ENCODE results near the gene UBE2M. TPM values are rescaled to one million over a fixed set of nuclear protein-coding genes. Genes with fewer than 3 reads are reported as not detected.
A peak's percentile ranks its signal among the peaks of the same experiment; 100 is the strongest.

Gene UBE2M
- total and polyA plus RNA-seq, 7 experiments from 2014 or later = 7.5 to 92.1 (median 49.3) TPM

GRCh38 chr19:58519355-58520256 lies 38.8 kb downstream of the UBE2M start, which contains the start of gene ZBTB45:
Gene ZBTB45, minus strand, starts transcription at chr19:58519810. Its CDS starts 2,137 bp downstream, at chr19:58517673.
- CTCF ChIA-PET = interaction anchor here (0.8 to 4.8 kb wide), 15 partner anchors 9 to 159 kb away, joined by 3 to 46 read pairs (median 4); partner anchors contain the start of genes CHMP2A and TRIM28
- peak within 1 kb of the TSS; percentile 92 to 99 (median 97) for H3K27ac Mint-ChIP-seq
- no peaks in the 10 kb centered on the region for H3K9me3 ChIP-seq (ENCODE audit: control insufficient read depth in 2 of 3, low read length in 3 of 3)
- peak within 1 kb of the TSS; percentile 76 for H3K4me3 ChIP-seq (ENCODE audit: low read length)
- H3K4me1 Mint-ChIP-seq = peaks cover 29 to 43% (median 37%) of the 10 kb centered on the region in 7 donors
- peaks cover 0 to 3% (median 0%) of the 10 kb centered on the region in 5 donors for H3K27me3 Mint-ChIP-seq
- peaks cover 10 to 14% of the 10 kb centered on the region in 2 donors for H3K4me1 ChIP-seq (ENCODE audit: control insufficient read depth in 2 of 2, insufficient read depth in 2 of 2, low read length in 2 of 2)
- ATAC-seq (peak; percentile 89), DNase-seq (peak; percentile 81 to 97 (median 88))
- H3K4me3 Mint-ChIP-seq = peak within 1 kb of the TSS; percentile 90 to 97 (median 95)
- H3K27me3 ChIP-seq (ENCODE audit: control insufficient read depth in 2 of 2, insufficient read depth in 2 of 2, low read length in 2 of 2) = no peaks in the 10 kb centered on the region
- peaks cover 0 to 22% (median 5%) of the 10 kb centered on the region in 3 experiments for H3K36me3 ChIP-seq (ENCODE audit: control insufficient read depth in 2 of 3, insufficient read depth in 3 of 3, low read length in 3 of 3)
- peak within 1 kb of the TSS; percentile 86 for H3K27ac ChIP-seq (ENCODE audit: low read depth, low read length)
- H3K36me3 Mint-ChIP-seq = peaks cover 0 to 16% (median 0%) of the 10 kb centered on the region in 5 donors
- POLR2A ChIA-PET = interaction anchor here (0.6 to 5.5 kb wide), 26 partner anchors 13 to 603 kb away, joined by 3 to 59 read pairs (median 5); partner anchors contain the start of genes CHMP2A, MZF1, TRIM28 and UBE2M
- peaks cover 0 to 4% (median 0%) of the 10 kb centered on the region in 11 donors for H3K9me3 Mint-ChIP-seq
- intact Hi-C loops (cut with micrococcal nuclease) = loop anchor here (1.0 to 2.0 kb wide), 16 partner anchors 20 to 792 kb away; partner anchors contain the start of genes CHMP2A (in 2 of the 2), MZF1 (in 2 of the 2), TRIM28 (in 2 of the 2) and ZNF446 (in 2 of the 2)

DNA sequence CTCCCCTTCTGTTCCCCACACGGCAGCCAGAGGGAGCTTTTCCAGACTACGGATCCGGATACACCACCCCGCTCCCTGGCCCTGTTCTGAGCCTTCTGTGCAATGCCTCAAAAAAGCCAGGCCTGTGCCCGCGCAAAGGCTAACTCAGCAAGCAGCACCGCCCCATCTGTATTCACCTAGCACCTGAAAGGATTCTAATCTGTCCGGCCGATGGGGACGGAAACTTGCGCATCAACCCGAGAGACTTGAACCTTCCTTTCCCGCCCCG lies 39.4 kb downstream of the UBE2M start:
- peaks cover 14 to 18% of the 10 kb centered on the region in 2 donors for H3K4me1 ChIP-seq (ENCODE audit: control insufficient read depth in 2 of 2, insufficient read depth in 2 of 2, low read length in 2 of 2)
- no peaks in the 10 kb centered on the region for H3K9me3 ChIP-seq (ENCODE audit: control insufficient read depth in 2 of 3, low read length in 3 of 3)
- DNase-seq (peak in 8 of 9 donors; percentile 31 to 56 (median 50)), ATAC-seq (peak; percentile 18)
- intact Hi-C loops (cut with micrococcal nuclease) = loop anchor here (1.0 to 2.0 kb wide), 15 partner anchors 20 to 792 kb away; partner anchors contain the start of genes CHMP2A (in 2 of the 2), MZF1 (in 2 of the 2), TRIM28 (in 2 of the 2) and ZNF446 (in 2 of the 2)
- Mint-ChIP-seq H3K9me3 (peaks cover 0 to 4% (median 0%) of the 10 kb centered on the region in 11 donors), H3K27ac (peak overlapping the region; percentile 92 to 99 (median 97)), H3K4me1 (peaks cover 29 to 49% (median 42%) of the 10 kb centered on the region in 7 donors), H3K27me3 (peaks cover 0 to 3% (median 0%) of the 10 kb centered on the region in 5 donors), H3K36me3 (peaks cover 0 to 17% (median 0%) of the 10 kb centered on the region in 5 donors), H3K4me3 (peak overlapping the region; percentile 90 to 97 (median 95))
- no peaks in the 10 kb centered on the region for H3K27me3 ChIP-seq (ENCODE audit: control insufficient read depth in 2 of 2, insufficient read depth in 2 of 2, low read length in 2 of 2)
- peaks cover 0 to 22% (median 5%) of the 10 kb centered on the region in 3 experiments for H3K36me3 ChIP-seq (ENCODE audit: control insufficient read depth in 2 of 3, insufficient read depth in 3 of 3, low read length in 3 of 3)
- ChIA-PET POLR2A (interaction anchor here (0.9 to 5.5 kb wide), 9 partner anchors 26 to 336 kb away, joined by 3 to 59 read pairs (median 20); partner anchors contain the start of genes CHMP2A, MZF1, TRIM28 and UBE2M), CTCF (interaction anchor here (0.8 to 4.8 kb wide), 7 partner anchors 25 to 1113 kb away, joined by 3 to 46 read pairs (median 4); partner anchors contain the start of gene TRIM28)
- H3K4me3 ChIP-seq (ENCODE audit: low read length) = peak overlapping the region; percentile 76
- H3K27ac ChIP-seq (ENCODE audit: low read depth, low read length) = peak overlapping the region; percentile 86

GRCh38 chr19:58518256-58519086 lies 39.9 kb downstream of the UBE2M start:
- peak overlapping the region; percentile 90 to 97 (median 95) for H3K4me3 Mint-ChIP-seq
- peak overlapping the region; percentile 86 for H3K27ac ChIP-seq (ENCODE audit: low read depth, low read length)
- peak overlapping the region; percentile 92 to 99 (median 97) for H3K27ac Mint-ChIP-seq
- peaks cover 0 to 4% (median 0%) of the 10 kb centered on the region in 11 donors for H3K9me3 Mint-ChIP-seq
- H3K36me3 Mint-ChIP-seq = peaks cover 0 to 18% (median 0%) of the 10 kb centered on the region in 5 donors
- H3K36me3 ChIP-seq (ENCODE audit: control insufficient read depth in 2 of 3, insufficient read depth in 3 of 3, low read length in 3 of 3) = peaks cover 0 to 22% (median 5%) of the 10 kb centered on the region in 3 experiments
- POLR2A ChIA-PET = interaction anchor here (0.9 to 5.5 kb wide), 10 partner anchors 19 to 335 kb away, joined by 3 to 59 read pairs (median 20); partner anchors contain the start of genes CHMP2A, MZF1, TRIM28 and UBE2M
- H3K27me3 Mint-ChIP-seq = peaks cover 0 to 3% (median 0%) of the 10 kb centered on the region in 5 donors
- ATAC-seq (no peak), DNase-seq (no peak)
- intact Hi-C loops (cut with micrococcal nuclease) = loop anchor here (1.0 to 2.0 kb wide), 15 partner anchors 19 to 791 kb away; partner anchors contain the start of genes CHMP2A (in 2 of the 2), MZF1 (in 2 of the 2), TRIM28 (in 2 of the 2) and ZNF446 (in 2 of the 2)
- H3K4me3 ChIP-seq (ENCODE audit: low read length) = peak overlapping the region; percentile 76
- peaks cover 29 to 55% (median 45%) of the 10 kb centered on the region in 7 donors for H3K4me1 Mint-ChIP-seq
- peaks cover 17 to 18% of the 10 kb centered on the region in 2 donors for H3K4me1 ChIP-seq (ENCODE audit: control insufficient read depth in 2 of 2, insufficient read depth in 2 of 2, low read length in 2 of 2)
- CTCF ChIA-PET = interaction anchor here (0.8 to 4.8 kb wide), 8 partner anchors 25 to 1112 kb away, joined by 3 to 46 read pairs (median 4); partner anchors contain the start of gene TRIM28
- no peaks in the 10 kb centered on the region for H3K9me3 ChIP-seq (ENCODE audit: control insufficient read depth in 2 of 3, low read length in 3 of 3)
- H3K27me3 ChIP-seq (ENCODE audit: control insufficient read depth in 2 of 2, insufficient read depth in 2 of 2, low read length in 2 of 2) = no peaks in the 10 kb centered on the region

DNA sequence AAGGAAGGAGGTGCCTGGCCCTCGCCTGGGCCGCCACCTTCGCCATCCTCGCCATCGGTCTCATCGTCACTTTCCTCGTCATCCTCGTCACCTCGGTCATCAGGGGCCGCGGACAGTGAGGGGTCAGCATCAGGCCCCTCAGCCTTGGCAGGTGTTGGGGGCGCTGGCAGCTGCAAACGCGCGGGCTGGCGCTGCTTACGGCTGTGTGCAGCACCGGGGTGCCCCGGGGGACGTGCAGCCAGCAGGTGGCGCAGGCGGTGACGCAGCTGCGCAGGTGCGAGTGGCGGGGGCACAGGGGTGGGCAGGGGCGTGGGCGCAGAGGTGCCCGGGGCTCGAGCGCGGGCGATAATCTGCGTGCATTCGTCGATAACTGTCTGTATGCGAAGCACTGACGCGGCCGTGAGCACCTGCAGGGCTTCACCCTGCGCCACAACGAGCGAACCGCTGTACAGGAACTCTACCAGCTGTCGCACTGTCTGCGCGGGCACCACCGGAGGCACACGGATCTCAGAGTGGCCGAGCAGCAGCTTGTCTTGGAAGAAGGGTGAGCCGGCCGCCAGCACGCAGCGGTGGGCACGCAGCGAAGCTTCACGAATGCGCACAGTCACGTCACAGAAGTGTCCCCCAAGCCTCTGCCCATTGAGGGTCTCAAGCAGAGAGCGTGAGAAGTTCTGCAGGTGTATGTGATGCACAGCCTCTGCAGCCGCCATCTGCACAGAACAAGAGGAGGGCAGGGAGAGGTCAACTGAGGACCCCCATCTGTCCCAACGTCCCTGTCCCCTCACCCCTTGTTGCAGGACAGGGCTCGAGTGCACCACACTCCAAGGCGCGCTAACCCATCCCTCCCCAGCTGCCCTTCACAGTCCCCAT lies 41.2 kb downstream of the UBE2M start:
- Mint-ChIP-seq H3K4me1 (peaks cover 29 to 55% (median 45%) of the 10 kb centered on the region in 7 donors), H3K27ac (peak overlapping the region in 2 of 9 donors; percentile 38 to 46), H3K27me3 (peaks cover 0 to 3% (median 0%) of the 10 kb centered on the region in 5 donors), H3K4me3 (peak overlapping the region in 5 of 10 donors; percentile 6 to 51 (median 16)), H3K36me3 (peaks cover 0 to 18% (median 0%) of the 10 kb centered on the region in 5 donors), H3K9me3 (peaks cover 0 to 4% (median 0%) of the 10 kb centered on the region in 11 donors)
- DNase-seq (no peak), ATAC-seq (no peak)
- Histone ChIP-seq H3K27me3 (ENCODE audit: control insufficient read depth in 2 of 2, insufficient read depth in 2 of 2, low read length in 2 of 2) (no peaks in the 10 kb centered on the region), H3K27ac (ENCODE audit: low read depth, low read length) (no peak overlapping the region), H3K4me1 (ENCODE audit: control insufficient read depth in 2 of 2, insufficient read depth in 2 of 2, low read length in 2 of 2) (peaks cover 18 to 21% of the 10 kb centered on the region in 2 donors), H3K36me3 (ENCODE audit: control insufficient read depth in 2 of 3, insufficient read depth in 3 of 3, low read length in 3 of 3) (peaks cover 0 to 22% (median 5%) of the 10 kb centered on the region in 3 experiments), H3K4me3 (ENCODE audit: low read length) (no peak overlapping the region), H3K9me3 (ENCODE audit: control insufficient read depth in 2 of 3, low read length in 3 of 3) (no peaks in the 10 kb centered on the region)
- CTCF ChIA-PET = interaction anchor here (1.2 to 4.8 kb wide), 2 partner anchors 63 to 66 kb away, joined by 3 to 46 read pairs; no protein-coding TSS in a partner anchor
- intact Hi-C loops (cut with micrococcal nuclease) = no loop called here
- POLR2A ChIA-PET = interaction anchor here (1.2 to 5.5 kb wide), 4 partner anchors 18 to 43 kb away, joined by 3 to 59 read pairs (median 12); partner anchors contain the start of genes CHMP2A and TRIM28

DNA sequence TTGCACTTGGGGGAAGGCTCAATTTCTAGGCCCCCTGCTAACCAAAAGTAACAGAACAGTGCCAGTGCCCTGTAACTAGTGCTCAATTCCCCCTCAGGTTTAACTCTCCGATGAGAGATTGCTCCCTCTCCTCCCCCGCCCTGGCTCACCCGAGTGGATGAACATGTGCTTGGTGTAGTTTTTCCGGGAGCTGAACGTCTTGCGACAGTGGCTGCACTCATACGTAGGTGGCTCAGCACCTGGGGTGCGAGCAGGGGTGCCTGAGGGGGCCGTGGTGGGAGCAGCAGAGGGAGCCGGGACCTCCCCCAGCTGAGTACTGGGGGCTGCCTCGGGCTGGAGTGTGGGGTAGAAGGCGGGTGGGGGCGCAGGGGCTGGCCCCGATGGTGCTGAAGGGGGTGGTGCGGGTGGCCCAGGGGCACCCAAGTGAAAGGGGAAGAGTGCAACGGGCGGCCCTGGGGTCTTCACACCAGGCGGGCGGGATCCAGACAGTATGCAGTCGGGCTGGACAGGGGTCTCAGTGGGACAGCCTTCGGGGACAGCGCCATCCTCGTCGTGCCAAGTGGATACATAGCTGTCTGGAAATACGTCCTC lies 42.1 kb downstream of the UBE2M start:
- peaks cover 0 to 22% (median 5%) of the 10 kb centered on the region in 3 experiments for H3K36me3 ChIP-seq (ENCODE audit: control insufficient read depth in 2 of 3, insufficient read depth in 3 of 3, low read length in 3 of 3)
- POLR2A ChIA-PET = interaction anchor here (1.2 to 5.5 kb wide), 3 partner anchors 28 to 39 kb away, joined by 3 to 59 read pairs (median 4); partner anchors contain the start of genes CHMP2A and TRIM28
- peaks cover 0 to 3% (median 0%) of the 10 kb centered on the region in 5 donors for H3K27me3 Mint-ChIP-seq
- H3K4me1 ChIP-seq (ENCODE audit: control insufficient read depth in 2 of 2, insufficient read depth in 2 of 2, low read length in 2 of 2) = peaks cover 18 to 21% of the 10 kb centered on the region in 2 donors
- H3K9me3 Mint-ChIP-seq = peaks cover 0 to 4% (median 0%) of the 10 kb centered on the region in 11 donors
- H3K4me3 ChIP-seq (ENCODE audit: low read length) = no peak overlapping the region
- peaks cover 0 to 18% (median 0%) of the 10 kb centered on the region in 5 donors for H3K36me3 Mint-ChIP-seq
- DNase-seq (no peak), ATAC-seq (no peak)
- H3K27ac Mint-ChIP-seq = peak overlapping the region in 3 of 9 donors; percentile 59 to 67 (median 65)
- no peaks in the 10 kb centered on the region for H3K9me3 ChIP-seq (ENCODE audit: control insufficient read depth in 2 of 3, low read length in 3 of 3)
- intact Hi-C loops (cut with micrococcal nuclease) = no loop called here
- H3K27me3 ChIP-seq (ENCODE audit: control insufficient read depth in 2 of 2, insufficient read depth in 2 of 2, low read length in 2 of 2) = no peaks in the 10 kb centered on the region
- peaks cover 29 to 55% (median 45%) of the 10 kb centered on the region in 7 donors for H3K4me1 Mint-ChIP-seq
- no peak overlapping the region for H3K27ac ChIP-seq (ENCODE audit: low read depth, low read length)
- CTCF ChIA-PET = no interaction called here
- H3K4me3 Mint-ChIP-seq = peak overlapping the region in 4 of 10 donors; percentile 10 to 57 (median 50)

Measured in naive thymus-derived CD4-positive, alpha-beta T cell (primary cell).